ENCODE measurements around the gene METRNL. TPM values are rescaled to one million over a fixed set of nuclear protein-coding genes. Genes with fewer than 3 reads are reported as not detected.
"Not testable (repeated sequence)": the region's sequence is repeated elsewhere in the genome, so short reads cannot be mapped to it uniquely, and the experiment has no call there.

METRNL gene, protein sequence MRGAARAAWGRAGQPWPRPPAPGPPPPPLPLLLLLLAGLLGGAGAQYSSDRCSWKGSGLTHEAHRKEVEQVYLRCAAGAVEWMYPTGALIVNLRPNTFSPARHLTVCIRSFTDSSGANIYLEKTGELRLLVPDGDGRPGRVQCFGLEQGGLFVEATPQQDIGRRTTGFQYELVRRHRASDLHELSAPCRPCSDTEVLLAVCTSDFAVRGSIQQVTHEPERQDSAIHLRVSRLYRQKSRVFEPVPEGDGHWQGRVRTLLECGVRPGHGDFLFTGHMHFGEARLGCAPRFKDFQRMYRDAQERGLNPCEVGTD
- 30.8 and 63.3 TPM in 2 replicates for total RNA-seq

DNA sequence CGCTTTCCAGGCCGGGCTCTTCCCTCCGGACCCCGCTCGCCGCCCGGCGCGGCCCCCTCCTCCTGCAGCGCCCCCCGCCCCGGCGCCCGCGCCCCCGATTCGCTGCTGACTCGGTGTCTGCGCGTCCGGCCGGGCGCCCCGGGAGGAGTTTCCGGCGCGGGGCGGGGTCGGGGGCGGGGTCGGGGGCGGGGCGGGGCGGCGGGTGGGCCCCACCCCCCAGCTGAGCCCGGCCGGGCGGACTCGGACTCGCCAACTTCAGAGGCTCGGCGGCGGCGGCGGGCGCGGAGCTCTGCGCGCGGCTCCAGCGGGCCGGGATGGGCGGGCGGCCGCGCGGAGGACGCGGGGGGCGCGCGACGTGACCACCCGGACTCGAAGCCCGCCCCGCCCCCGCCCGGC is at the start of gene METRNL:
Gene METRNL (plus strand): TSS at position 258 of the 396 bp plus-strand sequence. CDS start 207 bp downstream, outside the sequence.
- DNase-seq (ENCODE audit: low read depth, low spot score): no peak

DNA sequence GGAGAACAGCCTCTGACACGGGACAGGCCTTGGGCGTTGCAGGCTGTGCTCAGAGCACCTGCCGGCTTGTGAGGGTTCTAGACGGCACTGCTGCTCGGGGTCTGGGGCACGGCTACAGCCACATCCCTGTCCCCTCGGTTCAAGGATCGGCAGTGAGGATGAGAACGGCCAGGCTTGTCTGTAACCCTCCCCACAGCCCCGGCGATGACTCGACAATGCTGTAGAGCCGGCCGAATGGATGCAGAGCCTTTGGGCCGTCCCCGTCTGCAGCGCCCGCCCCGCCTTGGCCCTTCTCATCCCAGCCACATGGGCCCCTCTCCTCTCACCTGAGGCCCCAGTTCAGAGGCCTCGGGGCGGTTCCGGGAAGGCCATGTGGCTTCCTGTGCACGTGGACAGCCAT is 49.0 kb upstream of the METRNL start:
- no peak for DNase-seq (ENCODE audit: low read depth, low spot score)

DNA sequence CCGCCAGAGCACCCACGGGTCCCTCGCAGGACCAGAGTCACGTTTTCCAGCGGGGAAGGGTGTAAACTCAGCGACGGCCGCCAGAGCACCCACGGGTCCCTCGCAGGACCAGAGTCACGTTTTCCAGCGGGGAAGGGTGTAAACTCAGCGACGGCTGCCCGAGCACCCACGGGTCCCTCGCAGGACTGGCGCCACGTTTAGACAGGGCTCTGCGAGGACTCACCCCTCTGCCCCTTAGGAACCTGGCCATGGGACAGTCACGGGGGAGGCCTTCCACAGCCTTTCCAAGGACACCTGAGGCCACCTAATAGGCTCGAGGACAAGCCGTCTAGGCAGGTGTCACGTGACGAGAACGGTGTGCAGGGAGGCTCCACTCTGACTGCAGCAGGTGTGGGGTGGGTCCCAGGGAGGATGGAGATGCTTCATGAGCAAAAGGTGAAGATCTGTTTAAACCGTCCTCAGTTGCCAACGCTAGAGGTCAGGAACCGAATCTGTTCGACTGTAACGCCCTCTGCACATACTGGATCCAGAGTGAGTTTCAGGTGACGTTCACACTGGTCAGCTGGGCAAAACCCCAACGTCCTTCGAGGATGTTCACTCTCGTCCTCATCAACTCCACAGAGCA is 48.0 kb upstream of the METRNL start:
- no peak for DNase-seq (ENCODE audit: low read depth, low spot score)

DNA sequence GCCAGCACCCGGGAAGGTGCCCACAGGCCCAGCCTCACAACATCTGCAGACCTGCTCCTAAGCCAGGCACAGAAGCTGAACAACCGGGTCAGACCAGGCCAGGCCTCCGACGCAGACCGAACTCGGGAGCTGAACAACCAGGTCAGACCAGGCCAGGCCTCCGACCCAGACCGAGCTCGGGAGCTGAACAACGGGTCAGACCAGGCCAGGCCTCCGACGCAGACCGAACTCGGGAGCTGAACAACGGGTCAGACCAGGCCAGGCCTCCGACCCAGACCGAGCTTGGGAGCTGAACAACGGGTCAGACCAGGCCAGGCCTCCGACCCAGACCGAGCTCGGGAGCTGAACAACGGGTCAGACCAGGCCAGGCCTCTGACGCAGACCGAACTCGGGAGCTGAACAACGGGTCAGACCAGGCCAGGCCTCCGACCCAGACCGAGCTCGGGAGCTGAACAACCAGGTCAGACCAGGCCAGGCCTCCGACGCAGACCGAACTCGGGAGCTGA is 47.4 kb upstream of the METRNL start:
- DNase-seq (ENCODE audit: low read depth, low spot score): not testable (repeated sequence)

DNA sequence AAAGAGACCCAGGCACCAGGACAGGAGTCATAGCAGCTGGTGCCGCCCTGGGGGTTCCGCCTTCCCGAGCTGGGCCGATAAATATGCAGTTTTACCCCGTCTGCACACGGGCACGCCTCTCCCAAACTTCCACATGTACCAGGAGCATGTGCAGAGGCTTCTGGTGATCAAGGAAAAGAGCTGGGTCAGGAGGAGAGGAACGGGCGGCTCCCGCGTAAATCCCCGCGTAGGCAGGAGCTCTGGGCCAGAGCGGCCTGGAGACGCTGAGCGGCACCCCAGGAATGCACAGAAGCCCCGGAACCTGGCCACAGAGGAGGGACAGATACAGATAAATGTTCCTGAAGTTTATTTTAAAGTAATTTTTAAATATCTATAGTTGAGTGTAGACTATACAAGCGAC is 46.6 kb upstream of the METRNL start:
- no peak for DNase-seq (ENCODE audit: low read depth, low spot score)

DNA sequence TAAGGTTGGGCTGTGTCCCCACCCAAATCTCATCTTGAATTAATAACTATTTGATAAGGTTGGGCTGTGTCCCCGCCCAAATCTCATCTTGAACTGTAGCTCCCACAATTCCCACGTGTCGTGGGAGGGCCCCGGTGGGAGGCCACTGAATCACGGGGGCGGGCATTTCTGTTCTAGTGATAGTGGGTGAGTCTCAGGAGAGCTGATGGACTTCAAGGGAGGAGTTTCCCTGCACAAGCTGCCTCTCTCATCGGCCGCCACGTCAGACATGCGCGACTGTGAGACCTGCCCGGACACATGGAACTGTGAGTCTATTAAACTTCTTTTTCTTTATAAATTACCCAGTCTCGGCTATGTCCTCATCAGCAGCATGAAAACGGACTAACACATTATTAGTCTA is 44.9 kb upstream of the METRNL start:
- no peak for DNase-seq (ENCODE audit: low read depth, low spot score)

DNA sequence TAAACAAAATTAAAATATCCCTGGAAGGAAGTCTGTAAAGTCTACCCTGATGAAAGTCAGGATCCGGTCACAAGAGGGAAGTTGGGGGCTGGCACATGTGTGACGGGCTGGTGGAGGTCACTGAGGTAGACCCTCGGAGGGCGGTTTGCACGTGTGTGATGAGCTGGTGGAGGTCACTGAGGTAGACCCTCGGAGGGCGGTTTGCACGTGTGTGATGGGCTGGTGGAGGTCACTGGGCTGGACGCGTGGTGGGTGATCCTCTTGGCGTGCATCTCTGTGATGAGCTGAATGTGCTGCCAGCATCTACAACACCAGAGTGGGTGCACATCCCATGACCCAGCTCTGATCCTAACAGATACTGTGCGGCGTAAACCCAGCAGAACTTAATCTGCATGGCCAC is 43.7 kb upstream of the METRNL start:
- no peak for DNase-seq (ENCODE audit: low read depth, low spot score)

DNA sequence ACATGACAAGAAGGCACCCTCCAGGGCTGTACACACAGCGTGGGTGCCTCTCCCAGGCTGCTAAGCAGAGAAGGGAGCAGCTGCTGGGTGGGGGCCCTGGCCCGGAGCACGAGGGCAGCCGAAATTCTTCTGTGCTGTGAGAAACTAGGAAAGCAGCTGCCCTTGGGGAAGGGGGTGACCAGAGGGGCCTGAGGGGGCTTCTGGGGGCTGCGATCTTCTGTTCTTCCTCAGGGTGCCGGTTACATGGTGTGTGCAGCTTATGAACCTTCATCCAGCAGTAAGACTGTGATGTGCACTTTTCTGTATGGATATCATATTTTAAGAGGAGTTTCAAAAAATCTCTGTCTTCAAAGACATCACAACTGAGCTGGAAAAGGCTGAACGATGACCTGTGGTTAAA is 43.2 kb upstream of the METRNL start:
- no peak for DNase-seq (ENCODE audit: low read depth, low spot score)

DNA sequence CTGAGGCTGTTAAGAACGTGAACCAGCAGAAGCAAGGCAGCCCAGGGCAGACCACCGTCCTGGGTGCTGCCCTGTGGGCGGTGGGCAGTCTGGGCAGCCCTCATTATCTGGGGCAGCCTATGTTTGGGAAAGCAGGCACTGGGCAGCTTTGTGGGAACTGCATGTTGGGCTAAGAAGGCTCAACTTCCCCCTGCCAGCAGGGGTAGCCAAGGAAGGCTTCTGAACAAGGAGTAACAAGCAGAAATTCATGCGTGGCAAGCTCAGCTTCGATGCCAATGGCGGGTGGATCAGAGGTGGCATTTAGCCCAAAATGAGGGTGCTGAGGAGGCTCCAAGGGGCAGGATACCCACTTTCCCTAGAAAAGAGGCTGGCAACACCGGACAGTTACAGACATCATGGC is 42.7 kb upstream of the METRNL start:
- DNase-seq (ENCODE audit: low read depth, low spot score): no peak

DNA sequence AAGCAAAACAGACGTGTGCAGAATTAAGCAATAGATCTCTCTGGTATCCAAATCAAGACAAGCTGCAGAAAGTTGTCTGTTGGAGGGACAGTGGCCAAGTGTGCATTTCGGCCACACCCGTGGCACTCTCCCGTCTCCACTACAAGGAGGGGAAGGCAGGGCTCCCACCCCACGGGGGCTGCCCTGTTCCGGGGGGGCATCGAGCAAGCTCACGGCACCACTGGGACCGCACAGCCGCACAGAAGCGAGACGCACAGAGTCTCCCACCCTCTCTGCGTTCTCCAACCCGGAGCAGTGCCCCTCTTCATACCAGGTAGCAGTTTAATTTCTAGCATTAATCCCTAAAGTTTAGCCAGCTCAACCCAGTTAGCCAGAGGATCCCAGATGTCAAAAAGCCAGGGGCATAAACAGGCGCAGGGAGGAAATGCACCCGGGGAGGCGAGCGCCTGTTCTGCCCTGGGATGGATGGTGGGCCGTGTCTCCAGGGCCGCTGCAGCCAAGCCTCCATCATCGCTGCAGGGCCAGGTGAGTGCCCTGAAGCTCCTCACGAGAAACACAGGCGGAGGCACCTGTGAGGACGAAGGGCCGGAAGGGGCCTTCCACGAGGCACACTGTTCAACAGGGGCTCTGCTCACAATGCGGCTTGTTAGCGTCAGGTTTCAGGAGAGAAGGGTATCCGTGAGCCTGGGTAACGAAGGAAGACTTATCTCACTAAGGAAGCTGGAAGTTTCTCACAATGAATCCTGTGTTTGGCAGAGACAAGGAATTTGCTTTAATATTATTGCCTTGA is 42.1 kb upstream of the METRNL start:
- DNase-seq (ENCODE audit: low read depth, low spot score): no peak

DNA sequence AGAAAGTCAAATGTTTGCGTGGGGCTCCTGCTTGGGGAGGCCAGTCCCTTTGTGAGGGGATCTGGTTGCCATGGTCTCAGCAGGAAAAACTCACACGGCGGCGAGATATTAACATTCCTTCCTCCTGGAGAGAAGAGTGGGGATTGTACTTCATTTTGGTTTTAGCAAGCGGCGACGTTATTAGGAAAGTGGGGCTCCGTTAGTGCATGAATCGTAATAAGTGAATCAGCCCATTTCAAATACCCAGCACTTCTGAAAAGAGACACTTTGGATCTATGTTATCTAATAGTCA is 41.6 kb upstream of the METRNL start:
- DNase-seq (ENCODE audit: low read depth, low spot score): no peak

DNA sequence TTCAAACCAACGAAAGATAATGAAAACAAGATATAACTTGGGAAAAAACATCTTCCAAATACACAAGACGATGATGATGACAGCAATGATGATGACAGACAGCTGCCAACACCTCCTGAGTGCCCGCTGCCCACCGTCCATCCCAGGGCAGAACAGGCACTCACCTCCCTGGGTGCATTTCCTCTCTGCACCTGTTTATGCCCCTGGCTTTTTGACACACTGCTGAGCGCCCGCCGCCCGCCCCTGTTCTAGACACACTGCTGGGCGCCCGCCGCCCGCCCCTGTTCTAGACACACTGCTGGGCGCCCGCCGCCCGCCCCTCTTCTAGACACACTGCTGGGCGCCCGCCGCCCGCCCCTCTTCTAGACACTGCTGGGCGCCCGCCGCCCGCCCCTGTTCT is 40.4 kb upstream of the METRNL start:
- DNase-seq (ENCODE audit: low read depth, low spot score): not testable (repeated sequence)

DNA sequence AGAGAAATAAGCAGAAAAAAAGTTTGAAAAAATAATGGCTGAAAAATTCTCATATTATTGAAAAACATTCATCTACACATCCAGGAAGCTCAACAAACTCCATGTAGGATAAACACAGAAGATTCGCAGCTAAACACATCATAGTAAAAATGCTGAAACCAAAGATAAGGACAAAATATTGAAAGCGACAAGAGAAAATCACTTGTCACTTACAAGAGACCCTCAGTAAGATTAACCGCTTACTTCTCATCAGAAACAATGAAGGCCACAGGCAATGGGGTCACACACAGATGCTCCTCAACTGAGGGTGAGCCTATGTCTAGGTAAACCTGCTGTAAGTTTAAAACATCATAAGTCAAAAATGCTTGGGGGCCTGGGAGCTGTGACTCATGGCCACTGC is 38.1 kb upstream of the METRNL start:
- DNase-seq (ENCODE audit: low read depth, low spot score): no peak

DNA sequence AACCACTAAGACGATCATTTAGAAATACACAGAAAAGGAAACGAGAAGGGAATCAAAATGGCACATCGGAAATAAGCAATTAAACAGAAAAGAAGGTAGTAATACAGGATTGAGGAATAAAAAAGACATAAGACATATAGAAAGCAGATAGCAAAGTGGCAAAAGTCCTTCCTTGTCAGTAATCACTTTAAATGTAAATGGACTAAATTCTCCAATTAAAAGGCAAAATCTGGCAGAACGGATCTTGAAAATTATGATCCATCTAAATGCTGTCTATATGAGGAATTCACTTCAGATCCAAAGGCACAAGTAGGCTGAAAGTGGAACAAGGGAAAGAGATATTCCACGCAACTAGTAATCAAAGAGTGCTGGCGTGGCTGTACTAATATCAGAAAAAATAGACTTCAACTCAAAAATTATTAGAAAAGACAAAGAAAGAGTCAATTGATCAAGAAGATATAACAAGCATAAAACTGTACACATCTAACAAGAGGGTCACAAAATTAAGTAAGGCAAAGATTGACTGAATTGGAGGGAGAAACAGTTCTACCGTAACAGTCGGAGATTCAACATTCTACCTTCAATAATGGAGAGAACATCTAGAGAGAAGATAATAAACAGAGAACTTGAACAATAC is 36.8 kb upstream of the METRNL start:
- DNase-seq (ENCODE audit: low read depth, low spot score): no peak

DNA sequence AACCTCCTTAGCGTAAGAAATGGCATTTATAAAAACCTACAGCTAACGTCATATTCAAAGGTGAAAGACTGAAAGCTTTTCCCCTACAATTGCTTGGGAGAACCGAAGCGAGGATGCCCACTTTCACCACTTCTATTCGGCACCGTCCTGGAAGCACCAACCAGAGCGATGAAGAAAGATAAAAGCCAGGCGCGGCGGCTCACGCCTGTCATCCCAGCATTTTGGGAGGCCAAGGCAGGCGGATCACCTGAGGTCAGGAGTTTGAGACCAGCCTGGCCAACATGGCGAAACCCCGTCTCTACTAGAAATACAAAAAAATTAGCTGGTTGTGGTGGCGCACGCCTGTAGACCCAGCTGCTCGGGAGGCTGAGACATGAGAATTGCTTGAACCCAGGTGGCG is 34.9 kb upstream of the METRNL start:
- not testable (repeated sequence) for DNase-seq (ENCODE audit: low read depth, low spot score)

DNA sequence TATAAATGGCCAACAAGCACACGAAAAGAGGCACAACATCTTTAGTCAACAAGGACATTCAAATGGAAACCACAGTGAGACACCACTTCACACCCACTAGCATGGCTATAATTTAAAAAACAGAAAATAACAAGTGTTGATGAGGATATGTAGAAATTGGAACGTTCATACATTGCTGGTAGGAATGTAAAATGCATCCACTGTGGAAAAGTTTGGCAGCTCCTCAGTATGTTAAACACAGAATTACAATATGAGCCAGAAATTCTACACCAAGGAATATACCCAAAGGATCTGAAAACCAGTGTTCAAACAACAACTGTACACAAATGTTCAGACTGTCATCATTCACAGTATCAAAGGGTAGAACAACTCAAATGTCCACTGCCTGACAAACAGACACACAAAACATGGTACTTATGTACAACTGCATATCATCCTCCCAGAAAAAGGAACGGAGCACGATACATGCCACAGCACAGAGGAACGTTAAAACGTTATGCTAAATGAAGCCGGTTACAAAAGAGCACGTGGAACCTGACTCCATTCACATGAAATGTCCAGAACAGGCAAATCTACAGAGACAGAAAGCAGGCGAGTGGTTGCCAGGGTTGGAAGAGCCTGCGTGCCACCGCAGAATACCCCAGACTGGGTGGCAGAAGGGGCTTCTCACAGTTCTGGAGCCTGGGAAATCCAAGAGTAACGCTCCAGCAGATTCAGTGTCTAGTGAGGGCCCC is 32.8 kb upstream of the METRNL start:
- no peak for DNase-seq (ENCODE audit: low read depth, low spot score)

DNA sequence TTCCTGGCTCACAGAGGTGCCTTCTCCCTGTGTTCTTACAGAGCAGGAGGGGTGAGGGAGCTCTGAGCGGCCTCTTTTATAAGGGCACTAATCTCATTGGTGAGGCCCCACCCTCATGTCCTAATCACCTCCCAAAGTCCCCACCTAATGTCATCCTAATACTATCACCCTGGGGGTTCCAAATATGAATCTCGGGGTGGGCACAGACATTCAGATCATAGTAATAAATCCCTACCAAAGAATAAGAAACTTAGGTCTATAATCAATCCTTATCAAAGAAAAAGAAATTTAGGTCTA is 32.3 kb upstream of the METRNL start:
- no peak for DNase-seq (ENCODE audit: low read depth, low spot score)

DNA sequence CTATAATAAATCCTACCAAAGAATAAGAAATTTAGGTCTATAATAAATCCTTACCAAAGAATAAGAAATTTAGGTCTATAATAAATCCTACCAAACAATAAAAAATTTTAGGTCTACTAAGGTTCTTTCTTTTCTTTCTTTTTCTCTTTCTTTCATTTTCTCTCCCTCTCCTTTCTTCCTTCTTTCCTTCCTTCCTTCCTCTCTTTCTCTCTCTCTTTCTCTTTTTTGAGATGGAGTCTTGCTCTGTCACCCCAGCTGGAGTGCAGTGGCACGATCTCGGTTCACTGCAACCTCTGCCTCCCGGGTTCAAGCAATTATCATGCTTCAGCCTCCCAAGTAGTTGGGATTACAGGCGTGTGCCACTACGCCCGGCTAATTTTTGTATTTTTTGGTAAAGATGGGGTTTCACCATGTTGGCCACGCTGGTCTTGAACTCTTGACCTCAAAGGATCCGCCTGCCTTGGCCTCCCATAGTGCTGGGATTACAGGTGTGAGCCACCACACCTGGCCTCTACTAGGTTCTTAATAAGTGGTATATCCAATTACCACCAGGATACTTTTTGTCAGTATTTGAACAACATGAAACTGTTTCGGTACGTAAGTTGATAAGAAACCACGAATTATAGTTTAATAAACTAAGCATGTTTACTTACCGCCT is 31.5 kb upstream of the METRNL start:
- not testable (repeated sequence) for DNase-seq (ENCODE audit: low read depth, low spot score)

DNA sequence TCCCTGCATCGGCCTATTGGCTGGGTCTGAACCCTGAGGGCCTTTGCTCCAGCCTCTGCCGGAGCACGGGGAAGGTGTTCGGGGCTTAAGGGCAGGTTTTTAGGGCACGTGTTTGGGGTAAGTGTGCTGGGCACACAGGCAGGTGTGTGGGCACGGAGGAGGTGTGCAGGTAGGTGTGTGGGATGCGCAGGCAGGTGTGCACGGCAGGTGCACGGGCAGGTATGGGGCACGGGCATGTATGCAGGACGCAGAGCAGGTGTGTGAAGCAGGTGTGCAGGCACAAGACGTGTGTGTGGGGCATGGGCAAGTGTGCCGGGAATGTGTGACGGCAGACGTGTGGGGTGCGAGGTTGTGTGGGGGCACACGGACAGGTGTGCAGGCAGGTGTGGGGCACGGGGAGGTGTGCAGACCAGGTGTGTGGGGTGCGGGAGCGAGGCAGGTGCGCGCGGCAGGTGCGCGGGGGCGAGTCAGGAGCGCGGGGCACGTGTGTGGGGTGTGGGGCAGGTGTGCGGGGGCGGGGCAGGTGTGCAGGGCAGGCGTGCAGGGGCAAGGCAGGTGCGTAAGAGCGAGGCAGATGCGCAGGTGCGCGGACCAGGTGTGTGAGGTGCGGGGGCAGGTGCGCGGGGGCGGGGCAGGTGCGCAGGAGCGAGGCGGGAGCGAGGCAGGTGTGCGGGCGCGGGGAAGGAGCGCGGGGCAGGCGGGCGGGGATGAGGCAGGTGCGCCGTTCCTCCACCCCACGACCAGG is 28.6 kb upstream of the METRNL start:
- DNase-seq (ENCODE audit: low read depth, low spot score): no peak

All from pulmonary artery endothelial cell (primary cell).